Measurements from ENCODE around the gene ADAM22. TPM values are rescaled to one million over a fixed set of nuclear protein-coding genes. Genes with fewer than 3 reads are reported as not detected.

The ADAM22 gene
- total RNA-seq, 1 donor from 2014 or later, result 5.5 TPM

- DNase-seq (ENCODE audit: low spot score), result no peak
Observed at GRCh38 chr7:88105231-88105630, 171.2 kb downstream of the ADAM22 start.

GRCh38 chr7:88106434-88106833, 172.4 kb downstream of the ADAM22 start:
- DNase-seq (ENCODE audit: low spot score), result no peak

GRCh38 chr7:88109612-88110011, 175.6 kb downstream of the ADAM22 start:
- DNase-seq (ENCODE audit: low spot score), result no peak

- DNase-seq (ENCODE audit: low spot score), result peak; percentile 6
Observed at GRCh38 chr7:88111140-88111743, 177.2 kb downstream of the ADAM22 start.

- no peak for DNase-seq (ENCODE audit: low spot score)
Observed at GRCh38 chr7:88111954-88112471, 178.0 kb downstream of the ADAM22 start.

GRCh38 chr7:88115258-88115796, 181.3 kb downstream of the ADAM22 start:
- DNase-seq (ENCODE audit: low spot score), result no peak

GRCh38 chr7:88115816-88116215, 181.8 kb downstream of the ADAM22 start:
- DNase-seq (ENCODE audit: low spot score), result no peak

GRCh38 chr7:88116235-88116795, 182.3 kb downstream of the ADAM22 start:
- DNase-seq (ENCODE audit: low spot score), result no peak

GRCh38 chr7:88117325-88117724, 183.3 kb downstream of the ADAM22 start:
- no peak for DNase-seq (ENCODE audit: low spot score)

- no peak for DNase-seq (ENCODE audit: low spot score)
Observed at GRCh38 chr7:88121335-88121734, 187.3 kb downstream of the ADAM22 start.

- DNase-seq (ENCODE audit: low spot score), result no peak
Observed at GRCh38 chr7:88127637-88128290, 193.7 kb downstream of the ADAM22 start.

GRCh38 chr7:88132725-88133124, 198.7 kb downstream of the ADAM22 start:
- DNase-seq (ENCODE audit: low spot score), result no peak

GRCh38 chr7:88140947-88141346, 206.9 kb downstream of the ADAM22 start:
- peak; percentile 24 for DNase-seq (ENCODE audit: low spot score)

- DNase-seq (ENCODE audit: low spot score), result no peak
Observed at GRCh38 chr7:88141479-88141878, 207.4 kb downstream of the ADAM22 start.

- DNase-seq (ENCODE audit: low spot score), result no peak
Observed at GRCh38 chr7:88141953-88142352, 207.9 kb downstream of the ADAM22 start.

- DNase-seq (ENCODE audit: low spot score), result no peak
Observed at GRCh38 chr7:88146616-88147015, 212.6 kb downstream of the ADAM22 start.

GRCh38 chr7:88147341-88147740, 213.3 kb downstream of the ADAM22 start:
- DNase-seq (ENCODE audit: low spot score), result no peak

GRCh38 chr7:88147949-88148348, 213.9 kb downstream of the ADAM22 start:
- no peak for DNase-seq (ENCODE audit: low spot score)

GRCh38 chr7:88150033-88150432, 216.0 kb downstream of the ADAM22 start:
- DNase-seq (ENCODE audit: low spot score), result no peak

GRCh38 chr7:88151119-88151790, 217.2 kb downstream of the ADAM22 start:
- no peak for DNase-seq (ENCODE audit: low spot score)

- DNase-seq (ENCODE audit: low spot score), result no peak
Observed at GRCh38 chr7:88153378-88153777, 219.3 kb downstream of the ADAM22 start.

GRCh38 chr7:88155756-88156155, 221.7 kb downstream of the ADAM22 start:
- DNase-seq (ENCODE audit: low spot score), result no peak
